ENCODE data around the gene CNTN5.

GRCh38 chr11:100315946-100316345 is 1295.2 kb downstream of the CNTN5 start:
- TF ChIP-seq EP300 (IDR thresholded peaks at IDR 0.05; ENCODE audit: borderline replicate concordance in 1 of 2, low read depth in 1 of 2, low read length in 1 of 2), result no peak
- TF ChIP-seq CTCF (IDR thresholded peaks at IDR 0.05), result no peak
- TF ChIP-seq POLR2AphosphoS5 (IDR thresholded peaks at IDR 0.05; ENCODE audit: low read depth, low read length), result no peak
- TF ChIP-seq NRF1 (IDR thresholded peaks at IDR 0.05; ENCODE audit: low read depth, low read length), result no peak
- TF ChIP-seq, protein P1, sequence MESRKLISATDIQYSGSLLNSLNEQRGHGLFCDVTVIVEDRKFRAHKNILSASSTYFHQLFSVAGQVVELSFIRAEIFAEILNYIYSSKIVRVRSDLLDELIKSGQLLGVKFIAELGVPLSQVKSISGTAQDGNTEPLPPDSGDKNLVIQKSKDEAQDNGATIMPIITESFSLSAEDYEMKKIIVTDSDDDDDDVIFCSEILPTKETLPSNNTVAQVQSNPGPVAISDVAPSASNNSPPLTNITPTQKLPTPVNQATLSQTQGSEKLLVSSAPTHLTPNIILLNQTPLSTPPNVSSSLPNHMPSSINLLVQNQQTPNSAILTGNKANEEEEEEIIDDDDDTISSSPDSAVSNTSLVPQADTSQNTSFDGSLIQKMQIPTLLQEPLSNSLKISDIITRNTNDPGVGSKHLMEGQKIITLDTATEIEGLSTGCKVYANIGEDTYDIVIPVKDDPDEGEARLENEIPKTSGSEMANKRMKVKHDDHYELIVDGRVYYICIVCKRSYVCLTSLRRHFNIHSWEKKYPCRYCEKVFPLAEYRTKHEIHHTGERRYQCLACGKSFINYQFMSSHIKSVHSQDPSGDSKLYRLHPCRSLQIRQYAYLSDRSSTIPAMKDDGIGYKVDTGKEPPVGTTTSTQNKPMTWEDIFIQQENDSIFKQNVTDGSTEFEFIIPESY (IDR thresholded peaks at IDR 0.05; ENCODE audit: borderline replicate concordance, low read depth), result no peak
- TF ChIP-seq, protein P2, sequence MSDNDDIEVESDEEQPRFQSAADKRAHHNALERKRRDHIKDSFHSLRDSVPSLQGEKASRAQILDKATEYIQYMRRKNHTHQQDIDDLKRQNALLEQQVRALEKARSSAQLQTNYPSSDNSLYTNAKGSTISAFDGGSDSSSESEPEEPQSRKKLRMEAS (IDR thresholded peaks at IDR 0.05; ENCODE audit: low read depth), result no peak
- no peak for TF ChIP-seq FOXM1 (IDR thresholded peaks at IDR 0.05; ENCODE audit: low read depth)
- no peak for TF ChIP-seq SMC3 (IDR thresholded peaks at IDR 0.05; ENCODE audit: low read depth, low read length)

All from SK-N-SH (cell line).